A673 (cell line): ENCODE results near the gene TMEM179.

ENCODE experiments used
- EZH2 ChIP-seq: fragments of 200-600 bp; sonication (generic); IDR thresholded peaks from 2 replicates; pipeline ENCODE4 v1.6.1; 2017; ENCODE audit warnings: borderline replicate concordance, low read depth, mild to moderate bottlenecking, mixed read lengths, antibody characterized with exemption, low read length; ENCODE audit not compliant: poor library complexity, severe bottlenecking
- TF ChIP-seq, protein P1 (sequence below): fragments of 300-800, 200-600 bp; sonication (generic); conservative IDR thresholded peaks from 2 replicates; pipeline ENCODE4 v1.5.1; 2017; ENCODE audit warnings: low read depth, mild to moderate bottlenecking, antibody characterized with exemption, low read length, moderate library complexity, mixed read lengths

DNA sequence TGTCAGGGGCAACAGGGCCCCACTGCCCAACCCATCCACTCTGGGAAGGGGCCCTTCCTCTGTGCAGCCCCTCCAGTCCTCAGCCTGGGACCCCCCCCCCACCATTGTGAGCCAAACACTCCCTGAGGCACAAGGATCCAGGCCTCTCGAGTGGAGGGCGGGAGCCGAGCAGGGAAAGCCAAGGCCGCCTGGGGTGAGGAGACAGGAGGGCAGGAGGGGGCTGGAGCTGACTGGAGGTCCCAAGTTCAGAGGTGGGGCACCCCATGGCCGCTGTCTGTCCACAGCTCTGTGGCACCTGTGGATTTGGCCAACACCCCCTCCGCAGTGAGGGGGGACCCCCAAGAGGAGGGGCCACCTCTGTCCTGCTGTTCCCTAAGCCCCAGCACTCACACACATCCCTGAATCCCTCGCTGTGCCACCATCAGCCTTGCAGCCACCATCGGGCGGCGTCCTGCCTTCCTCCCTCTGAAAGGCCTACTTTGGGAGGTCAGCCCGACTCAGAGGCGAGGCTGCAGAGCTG lies 50.4 kb downstream of the TMEM179 start:
- TF ChIP-seq, protein P1, sequence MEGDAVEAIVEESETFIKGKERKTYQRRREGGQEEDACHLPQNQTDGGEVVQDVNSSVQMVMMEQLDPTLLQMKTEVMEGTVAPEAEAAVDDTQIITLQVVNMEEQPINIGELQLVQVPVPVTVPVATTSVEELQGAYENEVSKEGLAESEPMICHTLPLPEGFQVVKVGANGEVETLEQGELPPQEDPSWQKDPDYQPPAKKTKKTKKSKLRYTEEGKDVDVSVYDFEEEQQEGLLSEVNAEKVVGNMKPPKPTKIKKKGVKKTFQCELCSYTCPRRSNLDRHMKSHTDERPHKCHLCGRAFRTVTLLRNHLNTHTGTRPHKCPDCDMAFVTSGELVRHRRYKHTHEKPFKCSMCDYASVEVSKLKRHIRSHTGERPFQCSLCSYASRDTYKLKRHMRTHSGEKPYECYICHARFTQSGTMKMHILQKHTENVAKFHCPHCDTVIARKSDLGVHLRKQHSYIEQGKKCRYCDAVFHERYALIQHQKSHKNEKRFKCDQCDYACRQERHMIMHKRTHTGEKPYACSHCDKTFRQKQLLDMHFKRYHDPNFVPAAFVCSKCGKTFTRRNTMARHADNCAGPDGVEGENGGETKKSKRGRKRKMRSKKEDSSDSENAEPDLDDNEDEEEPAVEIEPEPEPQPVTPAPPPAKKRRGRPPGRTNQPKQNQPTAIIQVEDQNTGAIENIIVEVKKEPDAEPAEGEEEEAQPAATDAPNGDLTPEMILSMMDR: no peak
- TF ChIP-seq EZH2: no peak
